ENCODE data around the gene PLCB2.

Gene PLCB2

GRCh38 chr15:40283615-40284300 is 24.0 kb downstream of the PLCB2 start:
- no peak for DNase-seq

GRCh38 chr15:40282869-40283614 is 24.7 kb downstream of the PLCB2 start, which contains the start of gene ANKRD63:
TSS of gene ANKRD63 (minus strand) at chr15:40283064. CDS start at chr15:40282586, 478 bp downstream.
- peak; percentile 55 for DNase-seq

- DNase-seq = peak; percentile 66
Observed at GRCh38 chr15:40282147-40282868, 25.4 kb downstream of the PLCB2 start.

GRCh38 chr15:40281801-40282146 is 26.0 kb downstream of the PLCB2 start:
- DNase-seq = no peak

GRCh38 chr15:40281057-40281800 is 26.5 kb downstream of the PLCB2 start:
- DNase-seq = no peak

- no peak for DNase-seq
Observed at GRCh38 chr15:40280260-40281056, 27.3 kb downstream of the PLCB2 start.

GRCh38 chr15:40279437-40280141 is 28.1 kb downstream of the PLCB2 start:
- DNase-seq = peak; percentile 76

GRCh38 chr15:40278026-40278425 is 29.7 kb downstream of the PLCB2 start:
- DNase-seq = no peak

- DNase-seq = no peak
Observed at GRCh38 chr15:40277471-40277870, 30.3 kb downstream of the PLCB2 start.

- DNase-seq = no peak
Observed at GRCh38 chr15:40276927-40277326, 30.8 kb downstream of the PLCB2 start.

- DNase-seq = no peak
Observed at GRCh38 chr15:40275954-40276353, 31.8 kb downstream of the PLCB2 start.

GRCh38 chr15:40275523-40275922 is 32.2 kb downstream of the PLCB2 start:
- DNase-seq = no peak

- peak; percentile 91 for DNase-seq
Observed at GRCh38 chr15:40274350-40275274, 33.1 kb downstream of the PLCB2 start.

GRCh38 chr15:40273428-40273827 is 34.3 kb downstream of the PLCB2 start:
- DNase-seq = no peak

GRCh38 chr15:40272485-40273056 is 35.2 kb downstream of the PLCB2 start:
- peak; percentile 10 for DNase-seq

GRCh38 chr15:40271685-40272484 is 35.9 kb downstream of the PLCB2 start:
- no peak for DNase-seq

GRCh38 chr15:40270246-40270995 is 37.3 kb downstream of the PLCB2 start:
- no peak for DNase-seq

- no peak for DNase-seq
Observed at GRCh38 chr15:40269604-40270003, 38.1 kb downstream of the PLCB2 start.

All from CD4-positive, alpha-beta T cell treated with Interleukin-6 for 4 hours (primary cell).